ENCODE data around the gene ATP5F1D.

Gene ATP5F1D

DNA sequence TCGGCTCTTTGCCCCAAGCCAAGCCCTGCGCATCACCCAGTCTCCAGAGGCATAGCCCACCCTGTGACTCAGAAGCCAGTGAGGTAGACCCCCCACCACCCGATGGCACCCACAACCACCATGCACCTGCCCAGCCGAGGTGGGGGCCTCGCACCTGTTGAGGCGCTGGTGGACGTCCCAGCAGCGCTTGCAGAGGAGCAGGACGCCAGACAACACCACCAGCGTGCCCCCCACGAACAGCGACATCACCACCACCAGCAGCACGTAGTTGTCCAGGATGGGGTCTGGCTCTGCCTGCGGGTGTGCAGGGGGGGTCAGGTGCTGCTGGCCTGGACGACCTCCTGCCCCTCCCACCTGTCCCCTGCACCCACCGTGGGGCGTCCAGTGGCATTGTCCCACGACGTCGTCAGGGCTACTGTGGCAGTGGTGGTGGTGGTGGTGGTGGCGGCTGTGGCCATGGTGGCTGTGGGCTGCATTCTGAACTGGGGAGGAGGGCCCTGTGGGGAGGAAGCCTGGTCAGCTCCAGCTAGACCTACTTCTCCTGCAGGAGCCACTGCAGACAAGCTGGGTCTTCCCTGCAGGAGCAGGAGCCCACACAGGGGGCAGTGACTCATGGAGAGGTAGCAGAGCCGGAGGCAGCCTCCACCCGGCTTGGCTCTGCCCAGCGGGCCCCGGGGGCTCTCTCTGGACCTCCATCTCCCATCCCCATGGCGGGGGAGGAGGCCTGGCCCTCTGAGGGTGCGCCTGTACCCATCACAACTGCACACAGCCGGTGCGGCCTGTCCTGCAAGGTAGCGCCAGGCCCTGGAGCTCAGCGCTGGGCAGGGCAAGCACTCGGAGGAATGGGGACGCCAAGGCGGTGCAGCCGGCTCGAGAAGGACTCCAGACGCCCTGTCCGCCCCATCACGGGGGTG is 5.7 kb upstream of the ATP5F1D start:
- no peaks in the 10 kb centered on the region for H3K9me3 ChIP-seq (ENCODE audit: control insufficient read depth, insufficient read depth, low read length)
- no peak overlapping the region for H3K9ac ChIP-seq (ENCODE audit: low read depth, low read length)
- 0 out of 2 replicates have a peak, but pooled peaks cover 5% of the 10 kb centered on the region for H3K4me1 ChIP-seq (ENCODE audit: control insufficient read depth, insufficient read depth, low read length)
- peak overlapping the region; percentile 51 for H3K4me3 ChIP-seq (ENCODE audit: low read depth, low read length)
- H3K36me3 ChIP-seq (ENCODE audit: control insufficient read depth, insufficient read depth, low read length), result peaks cover 43% of the 10 kb centered on the region
- H3K27ac ChIP-seq (ENCODE audit: low read depth, low read length), result no peak overlapping the region
- no peaks in the 10 kb centered on the region for H3K27me3 ChIP-seq (ENCODE audit: control insufficient read depth, insufficient read depth, low read length)

DNA sequence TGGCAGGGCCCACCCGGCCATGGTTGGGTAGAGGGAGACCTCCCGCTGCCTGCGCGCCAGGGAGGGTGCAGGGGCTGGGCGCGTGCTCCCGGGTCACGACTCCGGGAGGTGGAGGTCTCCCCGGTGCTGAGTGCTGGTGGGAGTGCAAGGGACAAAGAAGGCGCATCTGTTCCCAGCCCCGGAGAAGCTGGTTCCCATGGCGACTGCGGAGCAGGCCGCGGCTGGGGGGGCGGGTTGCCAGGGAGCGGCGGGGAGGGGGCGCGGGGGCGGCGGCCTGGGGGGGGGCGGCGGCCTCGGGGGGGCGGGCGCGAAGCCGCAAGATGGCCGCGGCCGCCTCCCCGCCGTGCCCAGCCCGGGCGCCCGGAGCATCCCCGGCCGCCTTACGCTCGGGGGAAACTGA is 5.0 kb upstream of the ATP5F1D start:
- Histone ChIP-seq H3K4me1 (ENCODE audit: control insufficient read depth, insufficient read depth, low read length) (0 out of 2 replicates have a peak, but pooled peaks cover 5% of the 10 kb centered on the region), H3K27ac (ENCODE audit: low read depth, low read length) (no peak overlapping the region), H3K9me3 (ENCODE audit: control insufficient read depth, insufficient read depth, low read length) (no peaks in the 10 kb centered on the region), H3K27me3 (ENCODE audit: control insufficient read depth, insufficient read depth, low read length) (no peaks in the 10 kb centered on the region), H3K36me3 (ENCODE audit: control insufficient read depth, insufficient read depth, low read length) (peaks cover 41% of the 10 kb centered on the region), H3K4me3 (ENCODE audit: low read depth, low read length) (peak overlapping the region; percentile 78), H3K9ac (ENCODE audit: low read depth, low read length) (no peak overlapping the region)

DNA sequence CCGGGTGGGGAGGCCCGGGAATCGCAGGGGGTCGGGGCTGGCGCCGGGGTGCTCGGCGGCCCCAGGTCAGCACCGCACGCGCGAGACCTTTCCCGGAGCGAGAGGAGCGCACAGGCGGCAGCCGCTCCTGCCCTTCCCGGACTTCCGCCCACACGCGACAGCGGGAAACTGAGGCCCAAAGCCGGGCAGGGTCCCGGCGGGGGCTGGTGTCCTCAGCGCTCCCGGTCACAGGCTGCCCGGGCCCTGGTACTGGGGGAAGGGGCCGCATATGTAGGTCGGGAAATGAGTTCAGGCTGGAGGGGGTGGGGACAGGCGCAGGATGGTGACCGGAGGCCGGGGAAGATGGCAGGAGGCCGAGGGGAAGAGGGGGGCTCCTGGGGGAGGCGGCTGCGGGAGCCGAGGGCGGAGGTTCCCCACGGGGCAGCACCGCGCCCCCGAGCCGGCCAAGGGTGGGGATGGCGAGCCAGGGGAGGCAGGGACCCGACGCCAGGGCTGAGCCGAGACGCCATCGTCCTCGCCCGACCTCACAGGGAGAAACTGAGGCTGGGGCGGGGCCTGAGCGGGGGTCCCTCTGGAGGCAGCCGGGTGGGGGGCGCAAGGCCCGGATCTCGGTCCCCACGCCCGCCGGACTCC is 4.4 kb upstream of the ATP5F1D start:
- H3K27me3 ChIP-seq (ENCODE audit: control insufficient read depth, insufficient read depth, low read length), result no peaks in the 10 kb centered on the region
- H3K9me3 ChIP-seq (ENCODE audit: control insufficient read depth, insufficient read depth, low read length), result no peaks in the 10 kb centered on the region
- H3K9ac ChIP-seq (ENCODE audit: low read depth, low read length), result no peak overlapping the region

DNA sequence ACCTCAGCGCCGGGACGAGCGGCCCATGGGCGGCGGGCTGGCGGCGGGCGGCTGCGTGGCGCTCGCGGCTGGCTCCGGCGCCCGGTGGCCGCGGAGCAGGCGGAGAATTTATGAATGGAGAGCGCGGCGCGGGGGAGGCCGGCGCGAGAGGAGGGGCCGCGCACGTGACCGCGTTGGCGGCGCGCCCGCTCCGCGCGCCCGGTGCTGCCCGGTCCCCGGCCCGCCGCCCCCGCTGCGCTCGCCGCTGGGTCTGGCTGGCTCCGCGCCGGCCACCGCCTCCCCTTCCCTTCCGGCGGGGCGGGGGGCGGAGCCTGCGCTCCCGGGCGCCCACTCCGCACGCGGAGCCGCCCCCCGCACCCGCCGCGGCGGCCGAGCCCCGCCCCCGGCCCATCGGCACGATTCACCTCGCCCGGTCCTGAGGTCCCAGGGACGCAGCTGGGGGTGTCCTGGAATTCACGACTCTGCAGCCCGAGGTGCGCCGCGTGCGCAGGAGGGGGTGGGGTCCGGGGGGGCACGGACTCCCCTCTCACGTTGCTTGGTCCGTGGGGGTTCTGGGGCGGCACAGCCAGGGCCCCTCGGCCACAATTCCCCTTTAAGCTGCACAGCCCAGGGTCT is 3.7 kb upstream of the ATP5F1D start, which contains the start of gene CBARP:
TSS of gene CBARP (minus strand) at position 252 of the 615 bp plus-strand sequence. CDS start 1,905 bp downstream, outside the sequence.
- 0 out of 2 replicates have a peak, but pooled peaks cover 5% of the 10 kb centered on the region for H3K4me1 ChIP-seq (ENCODE audit: control insufficient read depth, insufficient read depth, low read length)
- H3K9ac ChIP-seq (ENCODE audit: low read depth, low read length), result no peak within 1 kb of the TSS
- peak within 1 kb of the TSS; percentile 78 for H3K4me3 ChIP-seq (ENCODE audit: low read depth, low read length)
- H3K36me3 ChIP-seq (ENCODE audit: control insufficient read depth, insufficient read depth, low read length), result peaks cover 30% of the 10 kb centered on the region
- no peaks in the 10 kb centered on the region for H3K9me3 ChIP-seq (ENCODE audit: control insufficient read depth, insufficient read depth, low read length)
- H3K27me3 ChIP-seq (ENCODE audit: control insufficient read depth, insufficient read depth, low read length), result no peaks in the 10 kb centered on the region
- H3K27ac ChIP-seq (ENCODE audit: low read depth, low read length), result peak within 1 kb of the TSS; percentile 14

More for the DNA sequence above, 4.4 kb upstream of the ATP5F1D start:
- no peak overlapping the region for H3K27ac ChIP-seq (ENCODE audit: low read depth, low read length)
- peak overlapping the region; percentile 78 for H3K4me3 ChIP-seq (ENCODE audit: low read depth, low read length)
- H3K36me3 ChIP-seq (ENCODE audit: control insufficient read depth, insufficient read depth, low read length), result peaks cover 37% of the 10 kb centered on the region
- H3K4me1 ChIP-seq (ENCODE audit: control insufficient read depth, insufficient read depth, low read length), result 0 out of 2 replicates have a peak, but pooled peaks cover 5% of the 10 kb centered on the region

DNA sequence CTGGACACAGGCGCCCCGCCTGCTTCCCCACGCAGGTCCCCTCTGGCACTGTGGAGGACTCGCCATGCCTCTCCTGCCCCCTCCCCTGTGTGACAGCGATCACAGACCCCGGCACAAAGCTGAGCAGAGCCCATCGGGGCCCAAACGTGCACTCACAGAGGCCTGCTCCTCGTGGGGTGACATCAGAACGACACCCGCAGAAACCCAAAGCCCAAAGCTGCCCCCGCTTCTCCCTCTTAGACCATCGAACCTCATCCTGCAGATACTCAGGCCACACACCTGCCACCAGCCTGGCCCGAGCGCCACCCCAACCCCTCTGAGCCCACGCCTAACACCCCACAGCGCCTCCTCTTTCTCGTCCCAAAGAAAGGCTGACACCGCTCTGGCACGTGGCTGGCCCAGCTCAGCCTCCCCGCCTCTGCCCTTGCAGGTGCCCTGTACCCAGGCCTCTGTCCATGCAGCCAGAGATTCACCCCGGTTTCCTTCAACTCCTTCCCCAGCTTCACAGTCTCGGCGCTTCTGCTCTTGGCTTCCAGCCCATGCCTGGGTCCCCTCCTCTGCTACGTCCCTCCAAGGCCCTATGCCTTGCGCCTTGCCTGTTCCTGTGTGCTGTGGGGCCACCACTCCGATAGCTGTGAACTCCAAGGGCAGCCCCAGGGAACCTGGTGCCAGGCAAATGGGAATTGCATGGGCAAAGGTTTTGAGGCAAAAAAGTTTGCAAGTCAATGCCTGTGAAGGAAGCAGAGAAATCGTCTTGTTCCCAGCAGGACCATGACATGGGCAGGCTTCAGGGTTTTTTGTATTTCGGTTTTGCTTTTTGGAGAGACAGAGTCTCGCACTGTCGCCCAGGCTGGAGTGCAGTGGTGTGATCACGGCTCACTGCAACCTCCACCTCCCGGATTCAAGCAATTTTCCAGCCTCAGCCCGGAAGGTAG is 2.9 kb upstream of the ATP5F1D start:
- no peaks in the 10 kb centered on the region for H3K27me3 ChIP-seq (ENCODE audit: control insufficient read depth, insufficient read depth, low read length)
- peak overlapping the region; percentile 78 for H3K4me3 ChIP-seq (ENCODE audit: low read depth, low read length)
- H3K9me3 ChIP-seq (ENCODE audit: control insufficient read depth, insufficient read depth, low read length), result no peaks in the 10 kb centered on the region
- 0 out of 2 replicates have a peak, but pooled peaks cover 5% of the 10 kb centered on the region for H3K4me1 ChIP-seq (ENCODE audit: control insufficient read depth, insufficient read depth, low read length)
- no peak overlapping the region for H3K9ac ChIP-seq (ENCODE audit: low read depth, low read length)
- H3K36me3 ChIP-seq (ENCODE audit: control insufficient read depth, insufficient read depth, low read length), result peaks cover 23% of the 10 kb centered on the region
- H3K27ac ChIP-seq (ENCODE audit: low read depth, low read length), result peak overlapping the region; percentile 14

DNA sequence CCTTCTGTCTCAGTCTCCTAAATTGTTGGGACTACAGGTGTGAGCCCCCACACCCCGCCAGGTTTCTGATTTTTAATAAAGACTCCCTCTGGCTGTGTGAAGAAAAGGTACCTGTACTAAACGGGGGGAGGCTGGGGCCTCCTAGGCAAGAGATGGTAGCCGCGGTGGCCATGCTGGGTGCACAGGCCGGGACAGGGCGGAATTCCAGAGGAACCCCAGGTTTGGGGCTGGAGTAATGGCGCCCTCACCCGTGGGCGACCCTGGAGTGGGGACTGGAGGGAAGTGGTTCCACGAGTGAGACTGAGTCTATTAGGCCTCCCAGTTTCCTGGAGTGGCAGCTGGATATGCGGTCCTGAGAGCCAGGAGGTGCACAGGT is 2.1 kb upstream of the ATP5F1D start:
- Histone ChIP-seq H3K9me3 (ENCODE audit: control insufficient read depth, insufficient read depth, low read length) (no peaks in the 10 kb centered on the region), H3K27me3 (ENCODE audit: control insufficient read depth, insufficient read depth, low read length) (no peaks in the 10 kb centered on the region), H3K9ac (ENCODE audit: low read depth, low read length) (no peak overlapping the region), H3K4me1 (ENCODE audit: control insufficient read depth, insufficient read depth, low read length) (0 out of 2 replicates have a peak, but pooled peaks cover 5% of the 10 kb centered on the region), H3K4me3 (ENCODE audit: low read depth, low read length) (no peak overlapping the region; the same call in 1 of the 2 replicates), H3K36me3 (ENCODE audit: control insufficient read depth, insufficient read depth, low read length) (peaks cover 15% of the 10 kb centered on the region), H3K27ac (ENCODE audit: low read depth, low read length) (peak overlapping the region; percentile 64)

DNA sequence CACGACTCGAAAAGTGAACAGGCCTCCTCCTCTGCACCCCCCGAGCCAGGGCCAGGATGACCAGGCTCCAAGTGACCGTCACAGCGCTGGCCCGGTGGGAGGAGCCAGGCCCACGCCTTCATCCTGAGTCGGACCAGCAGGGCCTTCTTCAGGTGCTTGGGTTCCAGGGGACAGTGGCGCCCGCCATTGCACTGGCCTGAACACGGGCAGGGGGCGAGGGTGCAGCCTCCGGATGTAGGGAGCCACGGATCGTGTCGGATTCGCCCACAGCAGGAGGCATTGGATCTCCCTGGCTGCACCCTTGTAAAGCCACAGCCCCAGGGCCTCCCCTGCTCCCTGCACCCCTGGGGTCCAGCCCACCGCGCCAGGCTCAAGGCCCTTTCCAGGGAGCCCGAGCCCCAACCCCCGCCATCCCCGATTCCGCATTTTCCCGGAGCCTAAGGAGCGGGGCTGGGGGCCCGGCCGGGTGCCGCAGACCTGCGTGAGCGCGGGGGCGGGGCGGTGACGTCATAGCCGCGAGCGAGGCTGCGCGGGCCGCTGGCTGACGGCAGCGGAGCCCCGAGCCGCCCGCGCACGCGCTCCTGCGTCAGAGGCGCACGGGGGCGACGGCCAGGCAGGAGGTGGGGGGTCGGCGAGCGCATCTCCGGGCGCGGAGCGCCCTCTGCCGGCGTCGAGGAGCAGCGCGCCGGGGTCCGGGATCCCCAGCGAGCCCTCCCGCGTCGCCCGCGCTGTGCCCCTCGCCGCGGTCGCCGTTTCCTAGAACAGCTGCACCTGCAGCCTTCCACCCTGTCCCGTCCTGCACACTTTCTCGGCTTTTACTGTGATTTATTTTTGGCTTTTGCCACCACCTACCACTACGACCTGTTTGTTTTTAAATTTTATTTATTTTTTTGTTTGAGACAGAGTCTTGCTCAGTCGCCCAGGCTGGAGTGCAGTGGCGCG is 1.5 kb upstream of the ATP5F1D start:
- Histone ChIP-seq H3K27ac (ENCODE audit: low read depth, low read length) (peak overlapping the region; percentile 64), H3K4me1 (ENCODE audit: control insufficient read depth, insufficient read depth, low read length) (0 out of 2 replicates have a peak, but pooled peaks cover 5% of the 10 kb centered on the region), H3K4me3 (ENCODE audit: low read depth, low read length) (peak overlapping the region; percentile 67), H3K36me3 (ENCODE audit: control insufficient read depth, insufficient read depth, low read length) (peaks cover 10% of the 10 kb centered on the region), H3K9ac (ENCODE audit: low read depth, low read length) (peak overlapping the region; percentile 62), H3K9me3 (ENCODE audit: control insufficient read depth, insufficient read depth, low read length) (no peaks in the 10 kb centered on the region), H3K27me3 (ENCODE audit: control insufficient read depth, insufficient read depth, low read length) (no peaks in the 10 kb centered on the region)

DNA sequence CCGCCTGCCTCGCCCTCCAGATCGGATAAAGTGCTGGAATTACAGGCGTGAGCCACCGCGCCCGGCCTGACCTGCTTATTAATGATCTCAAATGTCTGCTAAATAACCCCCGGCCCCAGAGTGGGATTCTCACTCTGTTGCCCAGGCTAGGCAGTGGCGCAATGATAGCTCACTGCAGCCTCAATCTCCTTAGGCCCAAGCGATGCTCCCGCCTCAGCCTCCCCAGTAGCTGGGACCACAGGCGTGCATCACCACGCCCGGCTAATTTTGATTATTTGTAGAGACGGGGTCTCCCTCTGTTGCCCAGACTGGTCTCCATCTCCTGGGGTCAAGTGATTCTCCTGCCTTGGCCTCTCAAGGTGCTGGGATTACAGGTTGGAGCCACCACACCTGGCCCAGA is 626 bp upstream of the ATP5F1D start:
- no peak overlapping the region for H3K4me3 ChIP-seq (ENCODE audit: low read depth, low read length)
- H3K9ac ChIP-seq (ENCODE audit: low read depth, low read length), result no peak overlapping the region
- 0 out of 2 replicates have a peak, but pooled peaks cover 5% of the 10 kb centered on the region for H3K4me1 ChIP-seq (ENCODE audit: control insufficient read depth, insufficient read depth, low read length)

DNA sequence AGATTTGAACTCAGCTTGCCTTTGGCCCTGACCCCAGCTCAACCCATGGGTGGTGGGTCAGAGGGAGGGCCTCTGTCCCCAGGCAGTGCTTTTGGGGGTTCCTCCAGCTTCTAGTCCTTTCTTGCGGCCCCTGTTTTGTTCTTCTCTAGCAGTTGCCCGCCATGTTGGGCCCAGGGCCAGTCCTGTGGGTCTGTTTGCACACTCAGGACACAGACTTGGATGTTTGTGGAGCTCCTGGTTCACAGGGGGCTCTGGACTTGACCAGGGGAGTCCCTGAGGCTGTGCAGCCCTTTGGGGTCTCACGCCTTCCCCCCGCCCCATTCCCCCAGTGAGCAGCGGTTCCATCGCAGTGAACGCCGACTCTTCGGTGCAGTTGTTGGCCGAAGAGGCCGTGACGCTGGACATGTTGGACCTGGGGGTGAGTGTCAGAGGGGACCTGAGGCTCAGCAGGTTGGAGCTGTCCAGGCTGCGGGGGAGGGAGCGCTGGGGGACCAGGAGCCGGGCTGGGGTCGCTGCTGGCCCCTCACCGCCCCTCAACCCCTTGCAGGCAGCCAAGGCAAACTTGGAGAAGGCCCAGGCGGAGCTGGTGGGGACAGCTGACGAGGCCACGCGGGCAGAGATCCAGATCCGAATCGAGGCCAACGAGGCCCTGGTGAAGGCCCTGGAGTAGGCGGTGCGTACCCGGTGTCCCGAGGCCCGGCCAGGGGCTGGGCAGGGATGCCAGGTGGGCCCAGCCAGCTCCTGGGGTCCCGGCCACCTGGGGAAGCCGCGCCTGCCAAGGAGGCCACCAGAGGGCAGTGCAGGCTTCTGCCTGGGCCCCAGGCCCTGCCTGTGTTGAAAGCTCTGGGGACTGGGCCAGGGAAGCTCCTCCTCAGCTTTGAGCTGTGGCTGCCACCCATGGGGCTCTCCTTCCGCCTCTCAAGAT is 2.5 kb downstream of the ATP5F1D start:
- H3K27ac ChIP-seq (ENCODE audit: low read depth, low read length), result peak overlapping the region; percentile 58
- H3K36me3 ChIP-seq (ENCODE audit: control insufficient read depth, insufficient read depth, low read length), result no peaks in the 10 kb centered on the region
- H3K4me3 ChIP-seq (ENCODE audit: low read depth, low read length), result no peak overlapping the region
- H3K9me3 ChIP-seq (ENCODE audit: control insufficient read depth, insufficient read depth, low read length), result no peaks in the 10 kb centered on the region
- no peaks in the 10 kb centered on the region for H3K27me3 ChIP-seq (ENCODE audit: control insufficient read depth, insufficient read depth, low read length)
- H3K4me1 ChIP-seq (ENCODE audit: control insufficient read depth, insufficient read depth, low read length), result 0 out of 2 replicates have a peak, but pooled peaks cover 2% of the 10 kb centered on the region
- H3K9ac ChIP-seq (ENCODE audit: low read depth, low read length), result no peak overlapping the region

More for the DNA sequence above, 626 bp upstream of the ATP5F1D start:
- Histone ChIP-seq H3K27me3 (ENCODE audit: control insufficient read depth, insufficient read depth, low read length) (no peaks in the 10 kb centered on the region), H3K9me3 (ENCODE audit: control insufficient read depth, insufficient read depth, low read length) (no peaks in the 10 kb centered on the region), H3K36me3 (ENCODE audit: control insufficient read depth, insufficient read depth, low read length) (peaks cover 1% of the 10 kb centered on the region; the same call in 1 of the 2 replicates), H3K27ac (ENCODE audit: low read depth, low read length) (no peak overlapping the region)
